GM13976 (cell line): ENCODE measurements around the gene AGPAT2.

Source experiments
- DNase-seq: peaks from one replicate; pipeline ENCODE4 v3.0.0; 2012; ENCODE audit warnings: low spot score
- CTCF ChIP-seq: IDR thresholded peaks from 2 replicates; pipeline ENCODE4 v1.5.1; 2012; ENCODE audit warnings: borderline replicate concordance, mild to moderate bottlenecking; ENCODE audit not compliant: insufficient read depth; ENCODE audit errors: extremely low read depth, missing control alignments, control extremely low read depth
- in situ Hi-C: fragments of 300-500 bp; cut with MboI; formaldehyde crosslinking; loops from one replicate; pipeline ENCODE4 v1.12.0; 2022; ENCODE audit warnings: low sequenced_read_pairs, mixed read lengths, inconsistent platforms; ENCODE audit not compliant: unreplicated experiment

AGPAT2 gene

GRCh38 chr9:136692185-136693134, 5.2 kb upstream of the AGPAT2 start:
- in situ Hi-C loops, result no loop called here
- no peak for TF ChIP-seq CTCF
- DNase-seq, result no peak

GRCh38 chr9:136691316-136692184, 4.3 kb upstream of the AGPAT2 start:
- in situ Hi-C loops, result no loop called here
- TF ChIP-seq CTCF, result no peak
- no peak for DNase-seq

GRCh38 chr9:136690806-136691261, 3.6 kb upstream of the AGPAT2 start:
- TF ChIP-seq CTCF, result no peak
- in situ Hi-C loops, result no loop called here
- DNase-seq, result no peak

GRCh38 chr9:136690104-136690805, 3.0 kb upstream of the AGPAT2 start:
- no peak for DNase-seq
- no peak for TF ChIP-seq CTCF
- in situ Hi-C loops, result no loop called here

GRCh38 chr9:136689108-136689460, 1.8 kb upstream of the AGPAT2 start:
- in situ Hi-C loops, result no loop called here
- TF ChIP-seq CTCF, result no peak
- DNase-seq, result no peak

GRCh38 chr9:136688274-136689107, 1.2 kb upstream of the AGPAT2 start:
- in situ Hi-C loops, result no loop called here
- TF ChIP-seq CTCF, result no peak
- DNase-seq, result peak; percentile 81
